SW480 (cell line): Measurements from ENCODE around the gene PNKP.

Source experiments
- DNase-seq: peaks from one replicate; pipeline ENCODE4 v3.0.0-alpha.2; 2016; ENCODE audit warnings: low spot score

The PNKP gene

DNA sequence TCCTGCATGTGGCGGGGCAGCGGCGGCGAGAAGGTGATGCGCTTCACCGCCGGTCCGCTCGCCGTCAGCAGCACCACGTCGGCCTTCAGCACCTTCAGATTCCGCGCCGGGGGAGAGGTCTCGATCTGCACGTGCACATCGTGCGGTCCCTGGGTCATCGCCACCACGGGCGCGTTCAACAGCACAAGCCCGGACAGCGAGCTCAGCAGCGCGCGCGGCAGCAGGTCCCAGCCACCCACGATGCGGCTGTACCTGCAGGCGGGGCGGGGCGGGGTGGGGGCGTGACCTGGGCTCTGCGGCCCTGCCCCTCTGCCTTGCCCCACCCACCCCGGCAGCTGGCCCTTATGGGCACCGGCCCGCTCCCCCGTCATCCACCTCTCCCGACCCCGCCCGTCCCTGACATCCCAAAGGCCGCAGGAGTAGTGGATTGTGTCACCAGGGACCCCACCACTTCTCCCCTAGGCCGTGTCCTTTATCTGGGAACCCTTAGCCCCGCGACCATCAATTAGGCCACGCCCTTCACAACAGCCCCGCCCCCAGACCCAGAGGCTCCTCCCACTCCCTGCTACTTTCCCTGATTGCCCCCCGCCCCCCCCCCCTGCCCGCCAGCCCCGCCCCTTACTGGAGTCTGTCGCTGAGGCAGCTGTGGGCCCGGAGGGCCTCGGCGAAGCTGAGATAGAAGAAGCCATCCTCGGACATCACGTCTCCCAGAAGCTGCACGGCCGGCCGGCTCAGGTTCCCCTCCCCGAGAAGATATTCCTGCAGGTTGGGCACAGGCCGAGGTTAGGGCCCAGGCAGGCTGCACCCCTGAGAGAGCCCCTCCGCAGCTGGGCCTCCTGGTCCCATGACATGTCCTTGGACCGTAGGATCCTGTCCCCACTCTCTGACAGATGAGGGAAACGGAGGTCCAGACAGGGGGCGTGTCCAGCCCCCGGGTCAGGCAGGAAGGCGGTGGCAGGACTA is 23.3 kb upstream of the PNKP start:
- peak; percentile 84 for DNase-seq

DNA sequence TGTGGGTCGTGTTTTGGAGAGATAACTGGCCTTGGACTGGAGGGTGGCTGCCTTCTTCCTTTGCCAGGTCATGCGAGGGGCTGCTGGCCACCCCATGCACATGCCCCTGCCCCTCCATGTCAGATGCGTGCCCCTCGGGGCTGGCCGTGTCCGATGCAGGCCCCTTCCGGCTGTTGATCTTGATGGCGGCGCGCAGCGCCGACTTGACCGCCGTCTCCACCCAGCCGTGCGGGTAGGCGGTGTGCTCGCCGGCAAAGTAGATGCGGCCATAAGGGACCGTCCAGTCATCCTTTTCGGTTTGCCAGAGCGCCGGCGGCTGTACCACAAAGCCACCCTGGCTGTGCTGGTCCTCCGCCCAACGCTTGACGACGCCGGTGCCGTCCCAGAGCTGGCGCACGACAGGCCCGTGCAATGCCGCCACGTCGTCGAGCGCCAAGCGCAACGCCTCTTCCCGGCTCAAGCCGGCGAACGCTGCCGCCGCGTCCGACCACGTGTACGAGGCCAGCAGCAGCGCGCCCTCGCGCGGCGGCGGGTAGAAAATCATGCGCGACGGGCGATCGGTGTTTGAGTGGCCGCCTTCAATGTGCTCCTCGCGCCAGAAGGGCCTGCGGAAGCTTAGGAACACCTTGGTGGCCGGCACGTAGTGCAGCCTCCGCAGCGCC is 22.4 kb upstream of the PNKP start:
- peak; percentile 87 for DNase-seq

DNA sequence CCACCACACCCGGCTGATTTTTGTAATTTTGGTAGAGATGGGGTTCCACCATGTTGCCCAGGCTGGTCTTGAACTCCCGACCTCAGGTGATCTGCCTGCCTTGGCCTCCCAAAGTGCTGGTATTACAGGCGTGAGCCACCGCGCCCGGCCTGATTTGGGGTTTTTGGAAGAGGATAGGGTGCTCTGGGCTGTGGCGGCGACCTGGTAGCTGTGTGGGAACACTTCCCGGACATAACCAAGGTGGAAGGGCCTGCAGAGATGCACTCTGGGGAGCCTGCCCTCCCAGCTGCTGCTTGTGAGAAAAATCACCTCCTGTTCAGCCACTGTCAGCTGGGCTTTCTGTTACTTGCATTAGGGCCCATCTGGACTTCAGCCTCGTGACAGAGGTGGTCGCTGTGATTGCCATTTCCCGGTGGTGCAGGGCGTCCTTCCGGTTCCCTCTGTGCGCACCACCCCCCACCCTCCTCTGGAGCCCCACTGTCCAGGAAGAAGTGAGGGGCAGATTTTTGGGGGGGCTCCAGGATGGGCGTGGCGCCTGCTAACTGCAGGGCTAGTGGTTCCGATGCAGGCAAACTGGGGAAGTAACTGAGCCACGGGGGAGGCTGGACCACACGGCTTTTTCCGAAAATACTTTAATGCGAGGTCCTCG is 21.8 kb upstream of the PNKP start:
- no peak for DNase-seq

DNA sequence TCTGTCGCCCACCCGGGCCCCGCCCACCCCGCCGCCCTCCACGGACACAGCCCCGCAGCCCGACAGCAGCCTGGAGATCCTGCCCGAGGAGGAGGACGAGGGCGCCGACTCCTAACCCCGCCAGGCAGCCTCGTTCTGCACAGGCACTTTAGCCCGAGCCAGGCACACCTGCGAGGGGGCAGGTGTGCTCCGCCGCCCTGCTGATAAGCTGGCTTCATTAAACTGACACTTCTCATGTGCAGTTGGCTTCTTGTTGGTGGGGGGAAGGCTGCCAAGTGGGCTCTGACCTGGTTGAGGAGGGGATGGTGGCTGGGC is 21.1 kb upstream of the PNKP start:
- DNase-seq = no peak

DNA sequence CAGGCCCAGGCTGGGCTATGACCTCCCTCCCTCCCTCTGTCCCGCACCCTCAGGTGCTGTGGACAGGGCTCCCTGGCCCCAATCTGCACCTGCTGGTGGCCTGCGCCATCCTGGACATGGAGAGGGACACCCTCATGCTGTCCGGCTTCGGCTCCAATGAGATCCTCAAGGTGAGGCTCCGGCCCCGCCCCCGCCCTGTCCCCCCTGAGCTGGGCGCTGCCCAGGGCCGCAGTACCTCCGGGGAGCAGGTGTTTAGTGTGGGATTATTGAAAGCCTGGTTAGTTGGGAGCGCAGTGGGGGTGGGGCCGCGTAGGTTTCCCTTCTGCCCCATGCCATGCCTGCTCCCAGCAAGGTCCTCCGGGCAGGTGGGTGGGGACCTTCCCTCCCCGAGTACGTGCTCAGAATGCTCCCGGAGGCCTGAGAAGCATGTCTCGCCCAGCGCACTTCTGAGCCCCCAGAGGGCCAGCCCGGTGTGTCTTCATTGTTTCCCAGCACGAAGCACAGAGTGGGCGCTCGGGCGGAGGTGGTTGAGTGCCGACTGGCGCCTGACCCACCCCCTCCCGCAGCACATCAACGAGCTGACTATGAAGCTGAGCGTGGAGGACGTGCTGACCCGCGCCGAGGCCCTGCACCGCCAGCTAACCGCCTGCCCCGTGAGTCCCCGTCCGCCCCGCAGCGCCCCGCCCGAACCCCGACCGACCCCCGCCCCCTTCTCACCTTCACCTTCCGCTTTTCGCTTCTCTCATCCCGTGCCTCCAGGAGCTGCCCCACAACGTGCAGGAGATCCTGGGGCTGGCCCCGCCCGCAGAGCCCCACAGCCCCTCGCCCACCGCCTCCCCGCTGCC is 20.5 kb upstream of the PNKP start:
- no peak for DNase-seq

DNA sequence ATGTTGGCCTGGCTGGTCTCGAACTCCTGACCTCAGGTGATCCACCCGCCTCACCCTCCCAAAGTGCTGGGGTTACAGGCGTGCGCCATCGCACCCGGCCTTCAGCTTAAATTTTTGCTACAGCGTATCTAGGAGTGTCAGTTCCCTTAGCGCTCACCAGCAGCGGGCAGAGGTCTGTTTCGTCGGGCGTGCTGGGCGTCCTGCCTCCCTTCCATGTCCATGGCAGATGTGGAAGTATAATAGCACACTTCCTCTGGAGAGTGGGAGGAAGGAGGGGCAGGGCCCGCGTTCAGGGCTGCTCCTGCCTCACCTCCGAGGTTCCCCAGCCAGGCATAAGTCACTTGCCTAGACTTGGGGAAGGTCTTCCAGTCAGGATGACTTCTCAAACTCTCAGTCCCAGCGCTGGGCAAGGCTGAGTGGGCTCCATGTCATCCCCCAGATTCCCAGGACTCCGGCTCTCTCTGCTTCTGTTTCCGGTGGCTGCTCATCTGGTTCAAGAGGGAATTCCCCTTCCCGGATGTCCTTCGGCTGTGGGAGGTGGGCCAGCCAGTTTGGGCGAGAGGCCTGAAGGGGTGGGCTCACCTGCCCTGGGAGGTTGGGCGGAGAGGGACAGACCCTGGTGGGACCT is 19.8 kb upstream of the PNKP start:
- DNase-seq = no peak

DNA sequence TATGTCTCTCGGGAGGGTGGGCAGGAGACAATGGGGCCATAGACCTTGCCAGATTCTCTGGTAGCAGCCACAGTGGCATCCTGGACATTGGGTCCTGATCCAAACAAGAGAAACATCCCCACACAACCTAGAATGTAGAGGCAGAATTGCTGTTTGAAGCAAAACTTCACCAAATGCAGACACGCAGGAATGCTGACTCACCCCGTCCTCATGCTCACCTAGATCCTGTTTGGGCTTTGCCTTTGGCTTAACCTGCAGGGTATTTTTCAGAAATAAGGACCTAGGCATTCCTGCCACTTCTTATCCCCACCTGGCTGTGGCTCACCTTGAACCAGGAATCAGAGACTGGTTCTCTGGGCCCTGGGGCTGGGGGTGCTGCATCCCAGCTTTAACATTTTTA is 17.4 kb upstream of the PNKP start:
- DNase-seq = no peak

DNA sequence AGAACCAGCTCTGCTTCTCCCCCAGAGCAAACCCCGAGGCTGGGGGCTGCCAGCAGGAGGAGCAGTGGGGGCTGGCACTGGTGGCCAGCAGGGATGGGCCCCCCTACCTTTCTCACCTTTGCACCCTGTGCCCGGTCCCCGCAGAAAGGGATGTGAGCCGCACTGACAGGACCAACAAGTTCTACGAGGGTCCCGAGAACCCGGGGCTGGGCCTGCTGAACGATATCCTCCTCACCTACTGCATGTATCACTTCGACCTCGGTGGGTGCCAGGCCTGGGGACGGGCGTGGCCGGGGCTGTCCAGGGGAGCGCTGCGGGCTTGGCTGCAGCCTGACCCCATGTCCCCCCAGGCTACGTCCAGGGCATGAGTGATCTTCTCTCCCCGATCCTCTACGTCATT is 16.7 kb upstream of the PNKP start:
- no peak for DNase-seq

DNA sequence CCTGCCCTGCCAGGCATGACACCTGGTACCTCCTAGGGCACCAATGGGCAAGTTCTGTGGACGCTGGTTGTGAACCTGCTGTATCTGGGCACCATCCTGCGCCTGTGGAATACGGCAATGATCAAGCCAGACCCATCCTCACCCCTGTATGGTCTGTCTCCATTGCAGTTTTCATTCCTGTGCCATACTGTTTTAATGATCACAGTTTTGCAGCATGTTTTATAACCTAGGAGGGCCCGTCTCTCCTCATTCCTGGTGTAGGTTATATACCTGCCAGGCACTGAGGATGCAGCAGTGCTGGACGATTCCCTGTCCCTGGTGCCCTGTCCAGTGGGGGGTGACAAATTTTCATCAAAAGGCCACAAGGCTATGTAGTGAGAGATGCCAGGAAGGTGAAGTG is 15.7 kb upstream of the PNKP start:
- no peak for DNase-seq

DNA sequence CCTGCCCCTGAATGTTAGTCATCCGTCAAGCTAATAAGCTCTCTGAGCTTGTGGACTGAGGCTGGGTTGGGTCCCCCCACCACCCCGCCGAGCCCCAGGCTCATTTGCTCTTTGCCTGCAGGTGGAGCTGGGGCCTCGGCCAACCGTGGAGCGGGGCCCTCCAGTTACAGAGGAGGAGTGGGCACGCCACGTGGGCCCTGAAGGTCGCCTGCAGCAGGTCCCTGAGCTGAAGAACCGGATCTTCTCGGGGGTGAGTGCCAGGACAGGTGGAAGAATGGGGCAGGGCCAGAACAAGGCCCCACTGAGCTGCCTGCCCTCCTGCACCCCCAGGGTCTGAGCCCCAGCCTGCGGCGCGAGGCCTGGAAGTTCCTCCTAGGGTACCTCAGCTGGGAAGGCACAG is 15.3 kb upstream of the PNKP start:
- DNase-seq = no peak

DNA sequence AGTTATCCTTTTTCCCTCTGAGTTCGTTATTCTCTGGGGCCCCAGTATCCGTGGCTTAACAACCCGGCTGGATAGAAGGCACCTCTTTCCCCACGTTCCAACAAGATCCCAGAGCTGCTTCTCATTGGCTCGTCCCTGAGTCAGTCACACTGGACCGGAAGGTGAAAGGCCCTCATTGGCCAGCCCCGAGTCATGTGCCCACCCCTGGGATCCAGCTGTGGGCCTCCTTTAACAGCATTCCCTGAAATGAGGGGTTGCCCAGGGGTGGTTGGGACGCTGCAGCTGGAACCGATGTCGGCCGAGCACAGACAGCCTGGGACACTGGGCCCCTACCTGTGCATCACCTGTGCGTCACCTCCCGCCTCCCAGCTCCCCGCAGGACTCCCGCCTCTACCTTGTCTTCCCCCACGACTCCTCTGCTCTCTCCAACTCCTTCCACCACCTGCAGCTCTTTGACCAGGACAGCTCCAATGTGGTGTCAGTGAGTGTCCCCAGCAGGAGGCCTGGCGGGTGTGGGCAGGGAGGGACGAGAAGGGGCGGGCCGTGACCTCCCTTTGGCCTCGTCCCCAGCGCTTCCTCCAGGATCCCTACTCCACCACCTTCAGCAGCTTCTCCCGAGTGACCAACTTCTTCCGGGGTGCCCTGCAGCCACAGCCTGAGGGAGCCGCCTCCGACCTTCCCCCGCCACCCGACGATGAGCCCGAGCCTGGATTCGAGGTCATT is 14.5 kb upstream of the PNKP start:
- no peak for DNase-seq

DNA sequence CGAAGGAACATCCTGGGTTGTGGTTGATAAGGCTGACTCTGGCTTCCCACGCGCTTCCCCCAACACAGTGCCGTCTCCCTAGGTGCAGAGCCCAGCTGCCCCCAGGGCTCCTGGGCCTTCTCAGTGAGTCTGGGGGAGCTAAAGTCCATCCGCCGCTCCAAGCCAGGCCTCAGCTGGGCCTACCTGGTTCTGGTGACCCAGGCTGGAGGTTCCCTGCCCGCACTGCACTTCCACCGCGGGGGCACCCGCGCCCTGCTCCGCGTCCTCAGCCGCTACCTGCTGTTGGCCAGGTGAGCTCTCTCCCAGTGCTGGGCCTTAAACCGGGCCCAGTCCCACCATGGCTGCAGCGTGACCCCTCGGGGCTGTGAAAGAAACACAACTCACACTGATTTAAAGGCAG is 13.8 kb upstream of the PNKP start:
- DNase-seq = no peak

DNA sequence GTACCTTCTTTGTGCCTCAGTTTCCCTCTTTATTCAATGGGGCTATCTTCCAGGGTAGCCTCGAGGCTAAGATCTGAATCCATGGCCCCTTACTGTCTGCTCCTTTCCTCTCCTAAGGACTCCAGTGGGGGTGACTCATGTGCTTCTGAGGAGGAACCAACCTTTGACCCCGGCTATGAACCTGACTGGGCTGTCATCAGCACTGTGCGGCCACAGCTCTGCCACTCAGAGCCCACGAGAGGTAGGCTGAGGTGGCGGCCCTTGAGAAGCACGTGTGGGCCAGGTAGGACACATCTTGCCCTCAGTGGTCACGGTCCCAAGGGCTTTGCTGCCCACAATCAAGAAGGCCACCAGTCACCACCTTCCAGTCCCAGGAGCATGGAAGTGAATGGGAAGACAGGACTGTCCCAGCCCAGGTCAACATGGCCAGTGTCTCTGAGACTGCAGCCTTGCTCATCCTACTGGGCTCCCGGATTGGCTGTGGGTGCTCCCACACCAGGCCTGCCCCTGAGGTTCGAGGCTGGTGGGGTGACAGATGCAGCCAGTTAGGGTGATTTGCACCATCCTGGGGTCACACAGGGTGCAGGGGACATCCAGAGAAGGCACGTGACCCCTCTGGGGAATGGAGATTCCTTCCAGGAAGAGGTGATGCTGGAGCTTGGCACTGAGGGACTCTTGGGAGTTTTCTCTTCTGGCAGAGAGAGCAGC is 12.9 kb upstream of the PNKP start:
- DNase-seq = no peak

DNA sequence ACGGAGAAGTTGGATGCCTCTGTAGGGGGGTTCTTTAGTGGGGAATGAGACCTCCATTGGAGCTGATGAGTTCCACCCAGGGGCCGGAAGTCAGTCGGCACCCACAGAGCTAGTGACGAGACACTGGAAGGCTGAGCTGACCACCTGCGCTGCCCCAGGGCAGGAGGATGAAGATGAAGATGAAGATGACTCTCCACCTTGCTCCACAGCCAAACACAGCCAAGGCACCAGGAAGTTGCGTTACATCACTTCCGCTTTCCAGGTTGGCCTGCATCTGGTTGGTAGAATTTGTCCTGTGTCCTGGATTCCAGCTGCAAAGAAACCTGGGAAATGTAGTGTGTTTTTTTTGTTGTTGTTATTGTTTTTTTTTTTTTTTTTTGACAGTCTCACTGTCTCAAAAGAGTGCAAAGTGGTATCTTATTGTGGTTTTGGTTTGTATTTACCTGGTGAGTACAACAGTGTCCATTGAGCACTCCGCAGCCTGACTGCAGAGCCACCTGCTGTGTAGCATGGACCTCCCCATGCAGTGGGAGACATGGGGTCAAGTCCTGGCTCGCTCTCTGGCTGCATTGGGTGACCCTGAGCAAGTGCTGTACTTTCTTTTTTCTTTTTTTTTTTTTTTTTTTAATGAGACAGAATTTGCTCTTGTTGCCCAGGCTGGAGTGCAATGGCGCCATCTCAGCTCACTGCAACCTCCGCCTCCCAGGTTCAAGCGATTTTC is 12.0 kb upstream of the PNKP start:
- peak; percentile 44 for DNase-seq

DNA sequence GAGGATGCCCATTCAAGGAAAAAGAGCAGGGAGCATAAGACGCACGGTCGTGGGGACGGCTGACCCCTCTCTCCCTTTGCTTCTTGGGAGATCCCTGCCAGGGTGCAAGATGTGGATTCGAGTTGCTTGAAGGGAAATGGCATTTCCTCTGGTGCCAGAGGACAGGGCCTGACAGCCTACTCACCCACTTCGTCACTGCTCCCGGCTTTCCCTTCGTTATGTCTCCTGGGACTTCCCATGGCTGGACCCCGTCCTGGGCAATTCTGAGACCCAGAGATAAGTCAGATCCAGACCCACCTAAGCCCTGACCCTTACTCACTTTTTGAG is 11.3 kb upstream of the PNKP start:
- no peak for DNase-seq

DNA sequence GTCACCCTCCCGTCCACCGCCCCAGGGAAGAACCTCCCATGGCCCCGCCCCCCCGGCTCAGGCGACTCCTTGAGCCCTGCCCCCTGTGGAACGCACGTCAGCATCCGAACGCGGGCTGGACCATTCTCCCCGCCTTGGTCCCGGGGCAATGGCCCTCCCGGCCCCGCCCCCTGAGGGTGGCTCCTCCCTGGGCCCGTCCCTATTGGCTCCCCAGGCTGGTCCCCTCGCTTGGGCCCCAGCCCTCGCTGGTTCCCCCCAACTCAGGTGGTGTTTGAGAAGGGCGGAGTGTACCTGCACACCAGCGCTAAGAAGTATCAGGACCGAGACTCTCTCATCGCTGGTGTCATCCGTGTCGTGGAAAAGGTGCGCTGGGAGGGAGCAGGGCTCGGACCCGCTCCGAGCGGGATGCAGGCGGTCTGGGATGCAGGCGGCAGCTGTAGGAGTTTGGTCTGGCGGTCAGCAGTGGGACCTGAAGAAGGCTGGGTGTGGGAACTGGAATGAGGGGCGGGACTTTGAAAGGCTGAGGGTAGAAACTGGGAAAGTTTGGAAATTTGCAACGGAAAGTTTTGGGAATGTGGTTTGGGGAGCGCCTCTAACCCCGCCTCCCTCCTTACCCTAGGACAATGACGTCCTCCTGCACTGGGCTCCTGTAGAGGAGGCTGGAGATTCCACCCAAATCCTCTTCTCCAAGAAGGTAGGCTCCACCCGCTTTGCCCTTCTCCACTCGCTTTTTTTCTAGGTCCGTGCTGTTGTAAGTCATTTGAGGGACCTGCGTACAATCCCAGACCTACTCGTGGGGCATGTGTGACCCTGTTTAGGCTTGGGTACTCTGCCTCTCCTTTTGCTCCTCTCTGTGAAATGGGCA is 10.7 kb upstream of the PNKP start:
- peak; percentile 97 for DNase-seq

DNA sequence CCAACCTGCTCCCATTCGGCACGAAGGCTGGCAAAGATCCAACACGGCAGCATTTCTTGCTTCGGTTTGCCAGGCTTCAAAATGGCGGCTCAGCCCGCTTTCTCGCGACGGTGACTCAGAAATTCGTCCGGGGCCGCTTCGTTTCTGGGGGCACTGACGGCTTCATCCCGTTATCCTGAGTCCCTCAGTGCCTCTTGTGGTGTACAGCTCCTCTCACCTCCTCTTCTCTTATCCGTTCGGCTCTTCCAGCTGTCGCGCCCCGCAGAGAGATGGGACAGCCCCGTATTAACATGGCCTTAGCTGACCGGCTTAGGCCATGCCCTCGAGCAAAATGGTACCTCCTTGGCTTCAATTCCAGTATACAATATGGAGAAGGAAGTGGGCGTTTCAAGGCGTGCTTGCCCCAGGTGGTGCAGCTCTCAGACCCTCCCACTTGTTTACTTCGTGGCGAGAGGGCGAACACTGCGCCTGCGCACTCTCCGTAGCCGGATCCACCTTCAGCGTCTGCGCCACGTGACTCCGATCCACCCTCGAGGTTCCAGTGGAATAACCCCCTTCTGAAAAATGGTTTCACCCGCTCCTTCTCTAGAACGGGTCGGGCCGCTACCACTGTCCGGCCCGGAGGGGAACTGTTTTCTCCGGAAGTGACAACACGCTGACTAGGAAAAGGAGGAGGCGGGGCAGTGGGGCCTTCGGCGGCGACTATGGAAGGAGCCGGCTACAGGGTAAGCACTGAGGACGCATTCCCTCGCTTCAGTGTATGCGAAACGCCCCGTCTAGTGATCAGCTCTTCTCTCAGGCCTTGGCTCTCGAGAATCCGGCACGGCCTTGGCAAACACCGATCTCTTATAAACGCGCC is 9.9 kb upstream of the PNKP start, which contains the start of the genes AKT1S1 and TBC1D17:
AKT1S1 (minus strand) TSS at position 336 of the 859 bp plus-strand sequence. CDS start 4,060 bp downstream, outside the sequence.
TBC1D17 (plus strand) TSS at position 683 of the 859 bp plus-strand sequence; CDS start at position 705, 22 bp downstream.
- peak; percentile 100 for DNase-seq
